Fibroblast of skin of abdomen (primary cell): Measurements from ENCODE around the gene LCAT.

Source experiments
- DNase-seq: peaks from one replicate; pipeline ENCODE4 v3.0.0-alpha.2; 2013

The LCAT gene

DNA sequence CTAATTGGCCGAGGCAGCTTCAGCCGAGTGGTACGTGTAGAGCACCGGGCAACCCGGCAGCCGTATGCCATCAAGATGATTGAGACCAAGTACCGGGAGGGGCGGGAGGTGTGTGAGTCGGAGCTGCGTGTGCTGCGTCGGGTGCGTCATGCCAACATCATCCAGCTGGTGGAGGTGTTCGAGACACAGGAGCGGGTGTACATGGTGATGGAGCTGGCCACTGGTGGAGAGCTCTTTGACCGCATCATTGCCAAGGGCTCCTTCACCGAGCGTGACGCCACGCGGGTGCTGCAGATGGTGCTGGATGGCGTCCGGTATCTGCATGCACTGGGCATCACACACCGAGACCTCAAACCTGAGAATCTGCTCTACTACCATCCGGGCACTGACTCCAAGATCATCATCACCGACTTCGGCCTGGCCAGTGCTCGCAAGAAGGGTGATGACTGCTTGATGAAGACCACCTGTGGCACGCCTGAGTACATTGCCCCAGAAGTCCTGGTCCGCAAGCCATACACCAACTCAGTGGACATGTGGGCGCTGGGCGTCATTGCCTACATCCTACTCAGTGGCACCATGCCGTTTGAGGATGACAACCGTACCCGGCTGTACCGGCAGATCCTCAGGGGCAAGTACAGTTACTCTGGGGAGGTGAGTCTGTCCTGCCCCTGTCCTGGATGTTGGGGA, 34.7 kb downstream of the LCAT start:
- DNase-seq: no peak

DNA sequence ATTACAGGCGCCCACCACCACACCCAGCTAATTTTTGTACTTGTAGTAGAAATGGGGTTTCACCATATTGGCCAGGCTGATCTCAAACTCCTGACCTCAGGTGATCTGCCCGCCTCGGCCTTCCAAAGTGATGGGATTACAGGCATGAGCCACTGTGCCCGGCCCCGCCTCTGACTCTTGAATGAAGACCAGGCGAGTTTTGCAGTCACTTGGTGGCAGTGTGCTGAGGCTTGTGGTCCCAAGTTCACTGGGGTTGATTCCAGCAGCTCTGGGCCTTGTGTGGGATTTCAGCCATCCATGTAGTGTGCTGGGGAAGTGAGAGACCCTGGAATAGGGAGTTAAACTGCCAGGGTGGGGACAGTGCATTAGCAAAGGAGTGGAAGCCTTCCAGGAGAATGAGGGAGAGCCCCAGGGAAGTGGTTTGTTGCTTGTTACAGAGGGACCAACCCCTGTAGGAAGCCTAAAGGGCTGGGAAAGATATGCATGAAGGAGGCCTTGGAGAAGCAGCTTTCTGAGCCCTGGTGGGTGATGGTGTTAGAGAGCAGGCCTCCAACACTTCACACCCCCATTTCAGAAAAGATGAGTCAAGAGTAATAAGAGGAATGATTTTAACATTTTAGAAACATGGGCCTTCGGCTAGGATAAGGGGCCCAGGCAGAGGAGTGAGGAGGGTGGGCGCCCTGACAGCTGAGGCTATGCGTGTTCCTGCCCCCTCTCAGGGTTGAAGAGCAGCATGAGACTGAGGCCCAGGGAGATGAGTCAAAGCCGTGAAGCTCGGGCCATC, 36.3 kb downstream of the LCAT start:
- DNase-seq: no peak

GRCh38 chr16:67902831-67903230, 41.1 kb downstream of the LCAT start:
- DNase-seq: no peak

DNA sequence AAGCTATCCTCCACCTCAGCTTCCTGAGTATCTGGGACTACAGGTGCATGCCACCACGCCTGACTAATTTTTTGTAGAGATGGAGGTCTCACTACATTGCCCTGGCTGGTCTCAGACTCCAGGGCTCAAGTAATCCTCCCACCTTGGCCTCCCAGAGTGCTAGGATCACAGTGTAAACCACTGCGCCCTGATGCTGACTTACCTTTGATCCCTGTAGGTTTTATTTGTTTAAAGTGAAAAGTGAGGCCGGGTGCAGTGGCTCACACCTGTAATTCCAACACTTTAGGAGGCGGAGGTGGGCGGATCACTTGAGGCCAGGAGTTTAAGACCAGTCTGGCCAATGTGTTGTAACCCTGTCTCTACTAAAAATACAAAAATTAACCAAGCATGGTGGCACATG, 42.2 kb downstream of the LCAT start:
- no peak for DNase-seq

- DNase-seq: no peak
Measured at GRCh38 chr16:67897231-67897630, 46.7 kb downstream of the LCAT start.

GRCh38 chr16:67893743-67894399, 50.0 kb downstream of the LCAT start:
- DNase-seq: no peak

DNA sequence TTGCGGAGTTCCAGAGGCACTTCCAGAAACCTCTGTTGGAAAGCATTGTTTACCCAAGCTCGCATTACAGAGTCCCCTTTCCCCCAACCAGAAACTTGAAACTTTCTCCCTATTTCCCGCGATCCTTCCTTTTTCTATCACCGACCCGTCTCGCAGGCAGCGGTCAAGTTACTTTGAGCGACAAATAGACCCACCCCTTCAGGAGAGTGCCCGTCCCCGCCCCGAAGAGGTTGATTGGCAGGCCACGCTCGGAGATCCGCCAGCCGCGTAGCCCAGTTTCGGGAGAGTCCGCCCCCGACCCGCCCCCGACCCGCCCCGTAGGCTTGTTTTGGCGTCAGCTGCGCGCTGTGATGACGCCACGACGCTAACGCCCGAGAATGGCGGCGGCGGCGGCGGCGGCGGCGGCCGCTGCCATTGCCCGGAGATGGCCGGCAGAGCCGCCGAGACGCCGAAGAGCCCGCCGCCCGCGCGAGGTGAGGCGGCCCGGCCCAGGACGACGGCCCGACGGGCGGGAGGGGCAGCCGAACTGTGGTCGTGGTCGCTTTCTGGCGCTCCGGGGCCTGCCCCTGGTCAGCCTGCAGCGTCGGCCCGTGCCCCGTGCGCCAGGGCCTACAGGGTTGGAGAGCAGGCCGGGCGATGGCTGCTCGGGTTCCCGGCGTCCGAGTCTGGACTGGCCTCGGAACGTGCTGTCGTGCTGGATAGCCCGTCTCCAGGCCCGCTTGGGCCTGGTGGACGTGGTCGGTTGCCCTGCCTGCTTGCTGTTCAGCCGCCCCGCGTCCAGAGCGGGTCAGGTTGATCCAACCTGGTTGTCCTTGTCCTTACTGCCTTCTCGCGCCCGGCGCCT, 50.8 kb downstream of the LCAT start, which contains the start of gene PSKH1:
TSS of gene PSKH1 (plus strand) at position 356 of the 844 bp plus-strand sequence. CDS start 15,496 bp downstream, outside the sequence.
- DNase-seq: peak; percentile 96

- DNase-seq: no peak
Measured at GRCh38 chr16:67892375-67892774, 51.5 kb downstream of the LCAT start.
